Hematopoietic multipotent progenitor cell (in vitro differentiated cells): Measurements from ENCODE around the gene CIAO2A. TPM values are rescaled to one million over a fixed set of nuclear protein-coding genes. Genes with fewer than 3 reads are reported as not detected.
"Not testable (repeated sequence)": the region's sequence is repeated elsewhere in the genome, so short reads cannot be mapped to it uniquely, and the experiment has no call there.

Experiments used
- DNase-seq, 3 donors: peaks; one replicate each; pipeline ENCODE4 v3.0.0-alpha.2; 2011 to 2015; ENCODE audit warnings: low read depth in 2 of 3, low spot score in 2 of 3
- total RNA-seq: library from RNA; depleted of rRNA; stranded (reverse); fragments of >200 nt; gene quantifications from one replicate; pipeline ENCODE4 v1.2.3, GENCODE V29; 2012

CIAO2A gene
- total RNA-seq, 1 donor: 26.4 TPM

GRCh38 chr15:64112073-64112772, 18.6 kb upstream of the CIAO2A start:
- DNase-seq: no peak

DNA sequence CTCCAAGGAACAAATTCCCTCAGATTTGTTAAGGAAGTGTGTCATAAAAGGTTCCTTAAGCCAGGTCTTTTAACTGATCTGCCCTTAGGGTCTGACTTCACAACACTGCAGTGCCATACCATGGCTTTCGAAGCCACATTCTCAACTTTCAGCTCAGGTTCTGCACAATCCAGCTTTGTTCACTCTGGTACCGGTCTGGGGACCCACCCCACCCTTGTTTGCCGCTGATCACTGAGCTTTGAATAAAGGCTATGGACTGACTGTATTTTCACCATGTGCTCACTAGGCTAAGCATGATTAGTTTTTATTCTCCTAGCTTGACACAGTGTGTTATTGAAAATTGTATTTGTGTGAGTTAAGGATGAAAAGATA, 18.0 kb upstream of the CIAO2A start:
- DNase-seq: no peak

DNA sequence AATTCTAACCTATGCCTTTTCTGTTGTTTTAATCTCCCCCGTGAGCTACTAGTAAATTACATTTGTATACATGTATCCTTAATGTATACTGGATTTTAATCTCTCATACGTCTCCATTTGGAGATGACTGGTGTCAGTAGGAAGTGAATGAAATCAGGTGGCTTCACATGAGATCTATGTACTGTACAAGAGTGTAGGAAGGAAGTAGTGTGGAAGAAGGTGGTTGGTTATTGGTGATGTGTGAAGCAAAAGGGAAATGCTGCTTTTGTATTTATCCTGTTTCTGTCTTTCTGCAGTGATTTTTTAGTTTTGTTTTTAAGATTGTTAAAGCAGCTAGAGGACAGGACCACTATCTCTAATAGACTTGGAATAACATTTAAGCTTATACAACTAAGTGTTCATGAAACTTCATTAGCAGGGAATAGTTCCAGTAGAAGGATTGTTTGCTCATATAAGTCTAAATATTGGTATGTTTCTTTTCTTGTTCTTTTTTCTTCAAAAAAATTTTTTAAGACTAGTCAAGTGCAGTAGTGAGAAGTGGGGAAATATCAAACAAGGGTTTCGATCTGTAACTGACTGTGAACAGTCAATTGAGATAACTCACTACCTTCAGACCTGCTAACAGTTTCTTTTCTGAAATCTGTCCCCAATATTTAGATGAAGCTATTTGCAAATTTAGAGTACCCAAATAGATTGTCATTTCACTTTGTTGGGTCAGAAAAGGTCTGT, 17.5 kb upstream of the CIAO2A start:
- no peak for DNase-seq

DNA sequence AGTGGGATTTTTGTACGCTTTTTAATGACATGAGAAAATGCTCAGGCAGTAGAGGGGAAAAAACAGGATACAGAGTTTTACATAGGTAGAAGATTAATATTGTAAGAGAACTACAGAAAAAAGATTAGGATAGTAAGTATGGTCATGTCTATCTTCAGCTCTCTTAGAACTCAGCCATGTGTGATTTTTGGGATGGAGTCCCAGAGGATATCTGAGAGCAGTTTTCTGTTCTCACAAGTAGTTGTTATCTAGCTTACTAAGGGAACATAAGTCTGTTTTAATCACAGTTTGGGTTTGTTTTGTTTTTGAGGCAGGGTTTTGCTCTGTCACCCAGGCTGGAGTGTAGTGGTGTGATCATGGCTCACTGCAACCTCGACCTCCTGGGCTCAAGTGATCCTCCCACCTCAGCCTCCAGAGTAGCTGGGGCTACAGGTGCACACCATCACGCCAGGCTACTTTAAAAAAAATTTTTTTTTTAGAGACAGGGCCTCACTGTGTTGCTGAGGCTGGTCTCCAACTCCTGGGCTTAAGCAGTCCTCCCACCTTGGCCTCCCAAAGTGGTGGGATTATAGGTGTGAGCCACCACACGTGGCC, 16.6 kb upstream of the CIAO2A start:
- DNase-seq: not testable (repeated sequence)

- DNase-seq: no peak
These were observed 13.7 kb upstream of the CIAO2A start for GRCh38 chr15:64107337-64107736.

DNA sequence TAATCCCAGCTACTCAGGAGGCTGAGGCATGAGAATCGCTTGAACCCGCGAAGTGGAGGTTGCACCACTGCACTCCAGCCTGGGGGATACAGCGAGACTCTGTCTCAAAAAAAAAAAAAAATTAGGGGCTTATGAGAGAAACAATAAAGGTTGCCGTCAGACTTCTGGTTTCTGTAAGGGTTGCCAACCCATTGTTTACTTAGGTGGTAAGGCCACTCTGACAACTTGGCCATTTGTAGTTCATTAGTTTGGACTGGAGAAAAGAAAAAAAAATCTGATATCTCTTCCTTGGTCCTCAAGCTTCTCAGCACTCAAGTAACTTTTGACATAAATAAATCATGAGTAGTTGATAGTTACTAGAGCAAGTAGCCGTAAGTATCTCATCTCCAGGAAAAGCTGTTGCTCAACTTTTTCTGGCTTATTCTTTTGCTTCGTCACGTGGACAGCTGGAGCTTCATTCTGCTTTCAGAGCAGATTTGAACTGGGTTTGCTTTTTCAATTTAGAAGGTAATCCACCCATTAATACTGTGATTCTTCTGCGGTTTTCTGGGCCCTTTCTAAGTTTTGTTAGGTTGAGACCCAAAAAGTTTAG, 11.6 kb upstream of the CIAO2A start:
- peak in 1 of 3 donors; percentile 27 for DNase-seq

GRCh38 chr15:64102497-64102896, 8.9 kb upstream of the CIAO2A start:
- DNase-seq: no peak

DNA sequence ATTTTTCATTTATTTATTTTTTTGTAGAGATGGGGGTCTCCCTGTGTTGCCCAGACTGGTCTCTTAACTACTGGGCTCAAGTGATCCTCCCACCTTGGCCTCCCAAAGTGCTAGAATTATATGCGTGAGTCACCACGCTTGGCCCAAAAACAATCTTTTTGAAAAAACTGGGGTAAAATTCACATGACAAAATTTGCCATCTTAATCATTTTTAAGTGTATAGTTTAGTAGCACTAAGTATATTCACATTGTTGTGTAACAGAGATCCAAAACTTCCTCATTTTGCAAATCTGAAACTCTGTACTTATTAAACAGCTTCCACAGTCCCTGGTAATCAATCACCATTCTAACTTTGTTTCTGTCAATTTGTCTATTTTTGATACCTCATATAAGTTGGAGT, 7.3 kb upstream of the CIAO2A start:
- DNase-seq: peak in 1 of 3 donors; percentile 17

DNA sequence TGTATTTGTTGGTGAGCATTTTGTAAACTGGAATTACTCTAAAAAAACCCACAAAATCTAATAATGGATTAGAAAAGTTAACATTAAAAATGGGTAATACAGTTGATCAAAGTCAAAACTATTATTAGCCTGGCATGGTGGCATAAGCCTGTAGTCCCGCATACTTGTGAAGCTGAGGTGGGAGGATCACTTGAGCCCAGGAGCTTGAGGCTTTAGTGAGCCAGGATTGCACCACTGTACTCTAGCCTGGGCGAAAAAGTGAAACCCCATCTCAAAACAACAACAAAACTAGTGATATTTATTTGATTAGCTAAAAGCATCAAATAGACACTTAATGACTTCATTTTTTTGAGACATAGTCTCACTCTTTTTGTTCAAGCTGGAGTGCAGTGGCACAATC, 5.7 kb upstream of the CIAO2A start:
- DNase-seq: no peak

- DNase-seq: peak in 1 of 3 donors; percentile 28
These were observed 3.2 kb upstream of the CIAO2A start for GRCh38 chr15:64096668-64097384.

DNA sequence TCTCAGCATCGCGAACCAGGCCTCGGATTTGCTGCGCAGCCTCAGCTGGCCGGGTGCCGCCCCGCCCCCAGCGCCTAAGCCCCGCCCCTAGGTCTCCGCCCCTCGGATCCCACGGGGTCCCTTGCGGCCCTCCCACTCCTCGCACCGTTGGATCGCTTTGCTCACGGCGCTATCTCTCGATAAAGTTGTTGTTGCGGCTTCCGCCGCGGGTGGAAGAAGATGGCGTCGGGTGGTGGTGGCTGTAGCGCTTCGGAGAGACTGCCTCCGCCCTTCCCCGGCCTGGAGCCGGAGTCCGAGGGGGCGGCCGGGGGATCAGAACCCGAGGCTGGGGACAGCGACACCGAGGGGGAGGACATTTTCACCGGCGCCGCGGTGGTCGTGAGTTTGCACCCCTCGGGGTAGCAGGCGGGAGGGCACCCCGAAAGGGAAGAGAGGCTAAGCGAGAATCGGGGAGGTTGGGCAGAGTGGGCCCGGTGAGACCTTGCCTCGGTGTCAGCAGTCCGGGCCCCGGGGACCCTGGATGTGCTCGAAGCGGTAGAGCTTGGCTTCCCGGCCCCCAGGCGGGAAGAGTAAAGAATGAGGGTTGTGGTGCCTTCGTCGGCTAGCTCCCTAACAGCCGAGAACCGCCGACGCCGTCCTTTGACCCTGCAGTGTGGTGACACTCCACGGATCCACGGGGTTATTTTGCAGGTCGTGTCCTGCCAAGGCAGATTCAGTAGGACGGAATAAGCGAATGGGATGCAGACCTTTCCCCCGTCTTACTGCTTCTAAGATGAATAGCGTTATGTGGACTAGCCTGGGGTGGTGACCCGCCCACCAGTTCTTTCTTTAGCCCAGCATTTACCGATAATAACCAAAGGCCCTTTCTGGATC, 2.4 kb upstream of the CIAO2A start, which contains the start of gene SNX1:
TSS of gene SNX1 (plus strand) at position 188 of the 873 bp plus-strand sequence. CDS start at position 220, 32 bp downstream.
- DNase-seq: peak; percentile 91 to 97 (median 95)

GRCh38 chr15:64095431-64095794, 1.8 kb upstream of the CIAO2A start:
- DNase-seq: no peak

DNA sequence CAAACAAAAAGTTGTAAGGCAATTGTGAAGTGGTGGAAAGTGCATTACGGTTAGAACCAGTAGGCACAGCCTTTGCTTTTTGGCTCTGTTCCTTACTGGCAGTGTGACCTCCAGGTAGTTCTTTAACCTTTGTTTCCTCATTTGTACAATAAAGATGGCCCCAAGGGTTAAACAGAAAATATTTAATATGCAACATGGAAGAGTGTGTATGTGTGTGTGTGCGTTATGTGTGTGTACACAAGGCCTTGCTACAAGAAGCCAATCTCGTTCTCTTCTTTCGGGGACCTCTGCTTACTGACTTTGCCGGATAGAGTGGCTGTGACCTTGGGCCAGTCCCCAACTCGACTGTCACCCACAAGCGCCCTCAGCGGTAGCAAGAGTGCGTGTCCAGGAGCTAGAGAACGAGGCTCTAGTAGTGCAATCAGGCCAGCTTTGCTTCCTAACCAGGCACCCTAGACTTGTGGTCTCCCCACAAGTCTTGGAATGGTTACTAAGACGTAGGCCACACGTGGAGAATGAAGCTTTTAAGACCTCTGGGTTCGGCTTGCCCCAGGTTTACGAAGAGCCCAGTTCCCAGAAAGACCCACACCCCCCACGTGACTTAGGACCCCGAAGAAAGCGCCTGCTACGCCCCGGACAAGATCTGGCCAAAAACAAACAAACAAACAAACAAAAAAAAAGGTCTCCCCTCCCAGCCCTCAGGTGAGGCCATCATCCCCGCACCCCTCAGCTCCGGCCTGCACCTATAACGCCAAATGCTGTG, 593 bp downstream of the CIAO2A start:
- peak in 2 of 3 donors; percentile 63 to 71 for DNase-seq

DNA sequence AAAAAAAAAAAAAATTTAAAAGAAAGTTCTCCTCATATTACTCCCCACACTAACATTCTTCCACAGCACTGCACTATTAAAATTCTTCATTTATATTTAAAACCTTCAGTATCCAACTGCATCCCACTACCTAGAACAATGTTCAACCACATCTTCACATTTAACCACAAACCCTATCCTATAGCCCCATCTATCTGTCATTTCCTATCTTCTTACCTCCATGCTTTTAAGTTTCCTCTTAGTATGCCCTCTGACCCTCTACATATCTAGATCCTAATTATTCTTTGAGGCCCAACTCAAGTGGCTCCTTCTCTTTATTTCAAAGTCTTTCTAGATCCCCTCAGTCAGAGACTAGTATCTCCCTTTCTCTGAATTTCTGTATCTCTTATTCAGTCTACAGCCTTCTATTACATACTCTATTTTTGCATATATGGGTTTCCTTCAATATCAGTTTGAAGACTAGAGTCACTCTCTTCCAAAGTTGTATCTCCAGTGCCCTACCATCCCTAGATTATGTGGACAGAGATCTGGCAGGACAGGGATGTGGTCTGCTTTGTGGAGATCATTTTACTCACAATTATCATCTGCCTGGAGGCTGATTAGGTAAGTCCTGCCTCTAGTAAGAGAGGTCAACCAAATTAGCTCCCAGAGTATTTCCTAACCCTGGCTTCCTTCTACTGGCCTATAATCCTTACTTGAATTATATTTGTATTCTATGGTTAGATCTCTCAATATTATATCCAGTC, 1.4 kb downstream of the CIAO2A start:
- no peak for DNase-seq

DNA sequence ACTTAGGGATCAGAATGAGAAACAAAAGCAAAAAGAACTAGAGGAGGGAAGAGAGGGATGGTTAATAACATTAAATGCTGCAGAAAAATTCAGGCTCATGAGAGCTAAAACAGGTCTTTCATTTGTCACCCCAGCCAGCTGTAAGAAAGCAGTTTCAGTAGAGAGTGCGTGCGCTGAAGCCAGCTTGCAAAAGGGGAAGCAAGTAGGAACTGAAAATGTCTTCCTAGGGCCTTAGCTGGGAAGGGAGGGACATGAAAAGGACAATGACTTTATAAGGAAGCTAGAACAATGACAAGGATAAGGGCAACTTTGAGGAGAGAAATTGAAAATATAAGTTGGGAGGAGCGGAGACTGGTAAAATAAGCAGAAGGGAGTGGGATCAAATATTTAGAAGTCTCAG, 3.1 kb downstream of the CIAO2A start:
- peak in 2 of 3 donors; percentile 32 to 51 for DNase-seq

DNA sequence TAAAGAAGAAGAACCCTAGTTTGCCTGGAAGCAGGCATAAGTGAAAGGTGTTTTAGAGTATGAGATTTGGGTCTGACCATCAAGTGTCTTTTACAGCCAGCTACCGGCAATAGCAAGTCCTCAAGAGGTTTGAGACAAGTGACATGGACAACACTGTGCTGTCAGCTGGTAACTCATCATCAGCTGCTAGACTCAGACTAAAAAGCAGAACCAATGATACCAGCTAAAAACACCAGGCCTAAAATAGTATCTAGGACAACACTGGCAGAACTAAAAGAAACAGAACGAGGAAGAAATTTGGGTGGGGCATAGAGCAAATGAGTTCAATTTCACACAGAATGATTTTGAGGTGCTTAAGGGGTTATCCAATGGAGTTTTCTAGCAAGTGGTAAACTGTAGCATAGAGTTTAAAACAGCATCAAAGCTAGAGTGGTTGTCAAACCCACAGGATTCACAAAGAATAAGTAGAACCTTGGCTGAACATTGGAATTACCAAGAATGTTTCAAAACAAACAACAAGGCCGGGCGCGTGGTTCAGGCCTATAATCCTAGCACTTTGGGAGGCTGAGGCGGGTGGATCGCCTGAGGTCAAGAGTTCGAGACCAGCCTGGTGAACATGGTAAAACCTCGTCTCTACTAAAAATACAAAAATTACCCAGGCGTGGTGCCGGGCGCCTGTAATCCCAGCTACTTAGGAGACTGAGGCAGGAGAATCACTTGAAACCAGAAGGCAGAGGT, 3.9 kb downstream of the CIAO2A start:
- peak in 1 of 3 donors; percentile 37 for DNase-seq

- DNase-seq: no peak
These were observed 10.9 kb downstream of the CIAO2A start for GRCh38 chr15:64082757-64083156.

- DNase-seq: not testable (repeated sequence)
These were observed 20.1 kb downstream of the CIAO2A start for GRCh38 chr15:64073496-64073895.
